Lower leg skin (tissue), 4 donors: ENCODE data around the gene OGDH. TPM values are rescaled to one million over a fixed set of nuclear protein-coding genes. Genes with fewer than 3 reads are reported as not detected.

ENCODE experiments used
- DNase-seq, 2 donors: peaks; one replicate each; pipeline ENCODE4 v3.0.0-alpha.2; 2019; ENCODE audit warnings: low spot score in 2 of 2
- H3K4me3 ChIP-seq: fragments of 200-600 bp; sonication (generic); 2 replicates; pipeline ENCODE4 v1.5.1; 2017; ENCODE audit warnings: mild to moderate bottlenecking, low read depth; ENCODE audit not compliant: poor library complexity, severe bottlenecking
- CTCF ChIP-seq, 3 donors: fragments of 450-650 bp; IDR thresholded peaks; one replicate each; pipeline ENCODE4 v1.5.1; 2016; ENCODE audit warnings: antibody characterized with exemption in 3 of 3, mild to moderate bottlenecking in 3 of 3, moderate library complexity in 2 of 3
- POLR2A ChIP-seq, 2 donors: fragments of 450-650 bp; IDR thresholded peaks; one replicate each; pipeline ENCODE4 v1.6.1; 2016 to 2017; ENCODE audit warnings: antibody characterized with exemption in 2 of 2, mild to moderate bottlenecking in 1 of 2, moderate library complexity in 1 of 2
- WGBS, 2 donors: methylation state at CpG; one replicate each; pipeline ENCODE4 v1.1.5; 2018; 5-methylcytosine and 5-hydroxymethylcytosine counted together
- intact Hi-C: fragments of 100-400 bp; cut with DNase I; formaldehyde crosslinking; loops from one replicate; pipeline ENCODE4 v1.15.0; 2023; ENCODE audit warnings: low total_unique reads
- total RNA-seq, 4 donors: library from RNA; depleted of rRNA; stranded (reverse); fragments of >200 nt; gene quantifications; one replicate each; pipeline ENCODE4 v1.1.0, GENCODE V29; 2016

OGDH gene
- total RNA-seq, 4 donors from 2014 or later = 106 to 152 (median 126) TPM

GRCh38 chr7:44645696-44646095, 39.3 kb downstream of the OGDH start:
- no peak for TF ChIP-seq POLR2A (IDR thresholded peaks at IDR 0.05)
- DNase-seq = peak in 1 of 2 donors; percentile 53
- intact Hi-C loops = no loop called here
- H3K4me3 ChIP-seq = no peak overlapping the region
- 71 to 74% methylated on average over 2 of the region's 2 CpGs for WGBS, 2 donors

GRCh38 chr7:44646176-44646920, 39.9 kb downstream of the OGDH start:
- TF ChIP-seq CTCF (IDR thresholded peaks at IDR 0.05) (no peak), POLR2A (IDR thresholded peaks at IDR 0.05) (no peak)
- intact Hi-C loops = no loop called here
- 95% methylated on average over 3 of the region's 3 CpGs for WGBS, 2 donors
- no peak overlapping the region for H3K4me3 ChIP-seq
- DNase-seq = peak in 1 of 2 donors; percentile 48

DNA sequence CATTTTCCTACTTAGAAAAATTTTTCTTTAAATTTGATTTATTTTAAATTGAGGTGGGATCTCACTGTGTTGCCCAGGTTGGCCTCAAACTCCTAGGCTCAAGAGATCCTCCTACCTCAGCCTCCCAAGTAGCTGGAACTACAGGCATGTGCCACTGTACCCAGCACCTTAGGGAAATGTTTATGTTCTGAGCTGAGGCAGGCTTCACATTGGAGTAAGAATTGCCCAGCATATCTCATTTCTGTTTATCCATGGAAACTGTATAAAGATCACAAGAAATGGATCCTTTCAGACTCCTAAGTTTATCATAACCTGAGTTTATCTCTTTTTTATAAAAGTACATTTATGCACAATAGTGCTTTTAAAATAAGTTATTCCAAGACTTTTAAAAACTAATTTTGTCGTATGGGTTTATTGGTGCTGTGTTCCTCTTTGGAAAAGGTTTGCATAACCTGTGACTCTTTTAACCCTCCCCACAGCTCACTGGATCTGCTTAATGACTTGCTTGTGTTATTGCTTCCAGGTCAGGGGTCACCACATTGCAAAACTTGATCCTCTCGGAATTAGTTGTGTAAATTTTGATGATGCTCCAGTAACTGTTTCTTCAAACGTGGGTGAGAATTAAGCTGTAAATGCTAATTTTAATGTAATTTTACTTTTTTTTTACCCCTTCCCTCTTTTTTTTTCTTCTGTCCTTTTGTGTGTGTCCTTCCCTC, 40.7 kb downstream of the OGDH start:
- intact Hi-C loops = no loop called here
- 83 to 84% methylated on average over 3 of the region's 3 CpGs for WGBS, 2 donors

DNA sequence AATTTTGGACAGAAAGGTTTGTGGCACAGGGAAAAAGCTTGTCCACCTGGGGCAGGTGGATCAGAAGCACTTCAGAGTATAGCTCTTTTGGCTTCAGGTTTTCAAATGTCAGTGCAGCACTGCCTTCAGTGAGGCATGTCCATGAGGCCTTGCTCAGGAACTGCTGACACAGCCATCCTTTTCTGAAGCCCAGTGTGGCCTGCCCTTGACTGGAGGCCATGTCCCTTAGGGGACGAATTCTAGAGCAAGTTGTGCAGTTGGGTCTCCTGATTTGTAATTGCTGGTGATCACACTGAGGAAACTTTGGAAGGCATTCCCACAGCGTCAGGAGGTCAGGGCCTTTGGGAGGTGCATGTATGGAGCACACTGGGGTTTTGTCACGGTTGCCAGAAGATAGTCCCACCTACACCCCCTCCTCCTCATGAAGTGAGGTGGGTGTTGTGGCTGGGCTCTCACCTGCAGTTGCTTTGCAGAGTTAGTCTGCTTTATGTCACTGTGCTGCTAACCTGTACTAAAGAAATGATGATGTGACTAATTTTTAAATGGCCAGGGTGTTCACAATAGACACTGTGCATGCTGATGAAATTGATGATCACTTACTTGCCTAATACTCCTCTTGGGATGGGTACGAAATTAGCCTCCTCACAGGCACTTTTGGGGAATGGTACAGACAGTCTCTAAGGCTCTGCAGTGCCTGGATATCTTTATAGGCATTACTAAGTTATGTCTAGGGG, 41.7 kb downstream of the OGDH start:
- WGBS, 2 donors = 87 to 89% methylated on average over 4 of the region's 4 CpGs
- TF ChIP-seq POLR2A (IDR thresholded peaks at IDR 0.05) (no peak), CTCF (IDR thresholded peaks at IDR 0.05) (no peak)
- intact Hi-C loops = no loop called here
- DNase-seq = peak in 1 of 2 donors; percentile 49
- H3K4me3 ChIP-seq = no peak overlapping the region

More for the DNA sequence above, 40.7 kb downstream of the OGDH start:
- DNase-seq = no peak
- no peak overlapping the region for H3K4me3 ChIP-seq
- TF ChIP-seq POLR2A (IDR thresholded peaks at IDR 0.05) (no peak), CTCF (IDR thresholded peaks at IDR 0.05) (no peak)

- H3K4me3 ChIP-seq = no peak overlapping the region
- DNase-seq = no peak
- intact Hi-C loops = no loop called here
- 83 to 95% methylated on average over 4 of the region's 4 CpGs for WGBS, 2 donors
- TF ChIP-seq POLR2A (IDR thresholded peaks at IDR 0.05) = no peak
- TF ChIP-seq CTCF (IDR thresholded peaks at IDR 0.05) = no peak
Measured at GRCh38 chr7:44650242-44650641, 43.8 kb downstream of the OGDH start.

GRCh38 chr7:44650772-44651171, 44.3 kb downstream of the OGDH start:
- WGBS, 2 donors = 63 to 72% methylated on average over 5 of the region's 5 CpGs
- DNase-seq = no peak
- no peak overlapping the region for H3K4me3 ChIP-seq
- intact Hi-C loops = no loop called here
- TF ChIP-seq POLR2A (IDR thresholded peaks at IDR 0.05) = no peak
- TF ChIP-seq CTCF (IDR thresholded peaks at IDR 0.05) = no peak
